ENCODE measurements around the gene GPD2. TPM values are rescaled to one million over a fixed set of nuclear protein-coding genes. Genes with fewer than 3 reads are reported as not detected.

GPD2 gene
- total and polyA plus RNA-seq, 2 donors (not counting 1 experiment from before 2014, with no cell fraction given): 5.1 to 26.8 TPM

- TF ChIP-seq EZH2 (IDR thresholded peaks at IDR 0.05; ENCODE audit: borderline replicate concordance, insufficient read depth, low read depth, low read length, poor library complexity, severe bottlenecking) (no peak), CTCF (IDR thresholded peaks at IDR 0.05) (no peak)
- H3K27me3 ChIP-seq (replicated peaks in 1 of 4; ENCODE audit: control extremely low read depth in 1 of 4, control insufficient read depth in 3 of 4, insufficient read depth in 4 of 4, low read length in 3 of 4): no peaks in the 10 kb centered on the region
- H3K4me3 ChIP-seq (ENCODE audit: control extremely low read depth in 1 of 5, extremely low read depth in 1 of 5, insufficient read depth in 1 of 5, low read depth in 2 of 5, low read length in 4 of 5): no peak overlapping the region
- H3K9me3 ChIP-seq (ENCODE audit: control extremely low read depth in 1 of 3, control insufficient read depth in 2 of 3, insufficient read depth in 1 of 3, low read length in 2 of 3): no peaks in the 10 kb centered on the region
- Mint-ChIP-seq H3K9me3 (ENCODE audit: insufficient read depth) (no peaks in the 10 kb centered on the region), H3K4me3 (no peak overlapping the region), H3K27ac (no peak overlapping the region), H3K27me3 (no peaks in the 10 kb centered on the region), H3K4me1 (peaks cover 7% of the 10 kb centered on the region)
- H3K9ac ChIP-seq (ENCODE audit: low read length): no peak overlapping the region
- H3K4me1 ChIP-seq (ENCODE audit: control insufficient read depth in 2 of 2, insufficient read depth in 2 of 2, low read length in 2 of 2): no peaks in the 10 kb centered on the region
- H3K36me3 ChIP-seq (replicated peaks in 1 of 2; ENCODE audit: control extremely low read depth in 1 of 2, control insufficient read depth in 1 of 2, extremely low read depth in 1 of 2, insufficient read depth in 2 of 2, low read length in 1 of 2): peaks cover 8 to 11% of the 10 kb centered on the region in 2 experiments
- no peak overlapping the region for H3K27ac ChIP-seq (ENCODE audit: low read length in 2 of 2)
- H3K4me2 ChIP-seq (replicated peaks; ENCODE audit: low read depth, low read length, poor library complexity, severe bottlenecking): no peak overlapping the region
- H2AFZ ChIP-seq (ENCODE audit: insufficient read depth, low read depth, low read length, poor library complexity, severe bottlenecking): no peak overlapping the region
- WGBS (ENCODE audit: insufficient coverage): no CpG with 5 or more reads among the region's 2 CpGs
- ChIA-PET CTCF (interaction anchor here (0.7 kb wide), 1 partner anchor 178 kb away, joined by 3 read pairs; no protein-coding TSS in a partner anchor), POLR2A (no interaction called here)
- DNase-seq (no peak), ATAC-seq (ENCODE audit: low read depth) (no peak)
- H4K20me1 ChIP-seq (ENCODE audit: control insufficient read depth, insufficient read depth, low read length, poor library complexity, severe bottlenecking): no peaks in the 10 kb centered on the region
- intact Hi-C loops (cut with micrococcal nuclease): no loop called here
- H3K79me2 ChIP-seq (ENCODE audit: control insufficient read depth, insufficient read depth, low read length): no peaks in the 10 kb centered on the region
Observed at GRCh38 chr2:156513219-156513618, 77.0 kb downstream of the GPD2 start.

- DNase-seq (no peak), ATAC-seq (ENCODE audit: low read depth) (no peak)
- Mint-ChIP-seq H3K4me1 (peaks cover 3% of the 10 kb centered on the region), H3K27me3 (no peaks in the 10 kb centered on the region), H3K27ac (no peak overlapping the region), H3K4me3 (no peak overlapping the region), H3K9me3 (ENCODE audit: insufficient read depth) (peaks cover 2% of the 10 kb centered on the region)
- Histone ChIP-seq H3K36me3 (replicated peaks in 1 of 2; ENCODE audit: control extremely low read depth in 1 of 2, control insufficient read depth in 1 of 2, extremely low read depth in 1 of 2, insufficient read depth in 2 of 2, low read length in 1 of 2) (peaks cover 3 to 10% of the 10 kb centered on the region in 2 experiments), H3K4me1 (ENCODE audit: control insufficient read depth in 2 of 2, insufficient read depth in 2 of 2, low read length in 2 of 2) (no peaks in the 10 kb centered on the region), H3K27me3 (replicated peaks in 1 of 4; ENCODE audit: control extremely low read depth in 1 of 4, control insufficient read depth in 3 of 4, insufficient read depth in 4 of 4, low read length in 3 of 4) (no peaks in the 10 kb centered on the region), H4K20me1 (ENCODE audit: control insufficient read depth, insufficient read depth, low read length, poor library complexity, severe bottlenecking) (no peaks in the 10 kb centered on the region), H3K79me2 (ENCODE audit: control insufficient read depth, insufficient read depth, low read length) (no peaks in the 10 kb centered on the region), H3K27ac (ENCODE audit: low read length in 2 of 2) (no peak overlapping the region), H3K4me3 (ENCODE audit: control extremely low read depth in 1 of 5, extremely low read depth in 1 of 5, insufficient read depth in 1 of 5, low read depth in 2 of 5, low read length in 4 of 5) (no peak overlapping the region), H2AFZ (ENCODE audit: insufficient read depth, low read depth, low read length, poor library complexity, severe bottlenecking) (no peak overlapping the region), H3K4me2 (replicated peaks; ENCODE audit: low read depth, low read length, poor library complexity, severe bottlenecking) (no peak overlapping the region), H3K9me3 (ENCODE audit: control extremely low read depth in 1 of 3, control insufficient read depth in 2 of 3, insufficient read depth in 1 of 3, low read length in 2 of 3) (peaks cover 0 to 9% (median 0%) of the 10 kb centered on the region in 3 donors), H3K9ac (ENCODE audit: low read length) (no peak overlapping the region)
- ChIA-PET POLR2A (no interaction called here), CTCF (no interaction called here)
- intact Hi-C loops (cut with micrococcal nuclease): no loop called here
- TF ChIP-seq EZH2 (IDR thresholded peaks at IDR 0.05; ENCODE audit: borderline replicate concordance, insufficient read depth, low read depth, low read length, poor library complexity, severe bottlenecking): no peak
- TF ChIP-seq CTCF (IDR thresholded peaks at IDR 0.05): no peak
Observed at GRCh38 chr2:156517419-156517818, 81.2 kb downstream of the GPD2 start.
